ENCODE results near the gene TMEM181. TPM values are rescaled to one million over a fixed set of nuclear protein-coding genes. Genes with fewer than 3 reads are reported as not detected.
"Not testable (repeated sequence)": the region's sequence is repeated elsewhere in the genome, so short reads cannot be mapped to it uniquely, and the experiment has no call there.

The TMEM181 gene
- polyA plus RNA-seq, 4 donors = 22.3 to 26.3 (median 25.6) TPM

DNA sequence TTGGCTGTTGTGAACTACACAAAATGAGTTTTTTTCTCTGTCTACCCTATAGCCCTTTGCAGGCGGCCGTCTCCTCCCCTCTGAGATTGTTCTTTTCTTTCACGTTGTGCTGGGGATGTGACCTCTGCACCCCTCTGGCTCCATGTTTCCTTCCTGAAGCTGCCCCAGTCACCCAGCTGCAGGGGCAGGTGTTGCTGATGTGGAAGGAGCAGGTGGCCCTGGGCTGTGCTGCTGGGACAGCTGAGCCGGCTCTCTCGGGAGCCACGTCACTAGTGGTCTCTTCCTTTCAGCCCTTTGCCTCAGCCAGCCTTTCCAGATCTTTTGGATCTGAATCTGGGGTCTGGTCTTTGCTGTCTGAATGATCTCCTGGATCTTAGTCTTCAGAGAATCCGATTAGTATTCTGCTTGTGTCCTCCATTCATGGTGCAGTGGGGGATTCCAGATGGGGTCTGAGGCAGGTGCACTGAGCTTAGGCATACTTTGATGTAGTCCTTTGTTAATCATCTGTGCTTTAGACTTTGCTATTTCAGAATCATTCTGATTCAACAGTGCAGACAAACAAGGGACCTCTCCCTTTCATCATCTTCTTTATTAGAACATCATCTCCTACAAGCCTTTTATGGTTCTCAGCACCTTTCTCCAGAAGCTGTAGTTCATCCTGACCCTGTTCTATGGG lies 31.4 kb downstream of the TMEM181 start:
- DNase-seq (ENCODE audit: low read depth in 4 of 4, low spot score in 3 of 4) = no peak

- DNase-seq (ENCODE audit: low read depth in 4 of 4, low spot score in 3 of 4) = no peak
Measured at GRCh38 chr6:158591810-158592209, 31.9 kb downstream of the TMEM181 start.

- no peak for DNase-seq (ENCODE audit: low read depth in 4 of 4, low spot score in 3 of 4)
Measured at GRCh38 chr6:158593670-158594069, 33.8 kb downstream of the TMEM181 start.

DNA sequence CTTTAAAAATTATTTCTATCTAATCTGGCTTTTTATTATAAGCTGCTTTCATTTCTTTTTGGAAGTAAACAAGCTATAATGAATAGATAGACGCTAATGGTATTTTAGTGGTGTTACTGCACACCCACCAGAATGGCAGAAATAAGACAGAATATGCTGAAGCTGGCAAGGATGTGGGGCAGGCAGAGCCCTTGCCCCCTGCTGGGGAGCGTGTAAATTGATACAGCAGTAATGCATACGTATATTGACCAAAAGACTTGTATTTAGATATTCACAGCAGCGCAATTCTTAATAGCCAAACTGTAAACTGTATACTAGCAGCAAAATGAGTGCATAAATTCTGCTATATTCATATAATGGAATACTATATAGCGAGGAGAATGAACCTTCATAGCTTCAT lies 35.3 kb downstream of the TMEM181 start:
- DNase-seq (ENCODE audit: low read depth in 4 of 4, low spot score in 3 of 4) = no peak

DNA sequence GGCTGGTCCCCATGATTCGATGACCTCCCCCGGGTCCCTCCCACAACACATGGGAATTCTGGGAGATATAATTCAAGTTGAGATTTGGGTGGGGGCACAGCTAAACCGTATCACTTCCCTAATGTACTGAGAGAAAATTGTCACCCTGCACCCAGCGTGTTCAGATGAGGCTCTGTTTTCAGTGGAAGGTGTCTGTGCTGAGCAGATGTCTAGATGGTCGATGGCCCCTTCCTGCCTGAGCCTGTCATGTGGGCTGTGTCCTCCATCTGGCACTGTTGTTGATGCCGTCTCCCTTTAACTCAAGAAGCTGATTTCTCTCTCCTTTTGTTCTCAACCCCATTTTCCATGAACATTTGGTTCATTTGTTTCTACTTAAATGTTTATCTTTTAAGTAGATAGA lies 37.0 kb downstream of the TMEM181 start:
- no peak for DNase-seq (ENCODE audit: low read depth in 4 of 4, low spot score in 3 of 4)

GRCh38 chr6:158597565-158597964 lies 37.7 kb downstream of the TMEM181 start:
- DNase-seq (ENCODE audit: low read depth in 4 of 4, low spot score in 3 of 4) = no peak

GRCh38 chr6:158599635-158600034 lies 39.7 kb downstream of the TMEM181 start:
- DNase-seq (ENCODE audit: low read depth in 4 of 4, low spot score in 3 of 4) = no peak

DNA sequence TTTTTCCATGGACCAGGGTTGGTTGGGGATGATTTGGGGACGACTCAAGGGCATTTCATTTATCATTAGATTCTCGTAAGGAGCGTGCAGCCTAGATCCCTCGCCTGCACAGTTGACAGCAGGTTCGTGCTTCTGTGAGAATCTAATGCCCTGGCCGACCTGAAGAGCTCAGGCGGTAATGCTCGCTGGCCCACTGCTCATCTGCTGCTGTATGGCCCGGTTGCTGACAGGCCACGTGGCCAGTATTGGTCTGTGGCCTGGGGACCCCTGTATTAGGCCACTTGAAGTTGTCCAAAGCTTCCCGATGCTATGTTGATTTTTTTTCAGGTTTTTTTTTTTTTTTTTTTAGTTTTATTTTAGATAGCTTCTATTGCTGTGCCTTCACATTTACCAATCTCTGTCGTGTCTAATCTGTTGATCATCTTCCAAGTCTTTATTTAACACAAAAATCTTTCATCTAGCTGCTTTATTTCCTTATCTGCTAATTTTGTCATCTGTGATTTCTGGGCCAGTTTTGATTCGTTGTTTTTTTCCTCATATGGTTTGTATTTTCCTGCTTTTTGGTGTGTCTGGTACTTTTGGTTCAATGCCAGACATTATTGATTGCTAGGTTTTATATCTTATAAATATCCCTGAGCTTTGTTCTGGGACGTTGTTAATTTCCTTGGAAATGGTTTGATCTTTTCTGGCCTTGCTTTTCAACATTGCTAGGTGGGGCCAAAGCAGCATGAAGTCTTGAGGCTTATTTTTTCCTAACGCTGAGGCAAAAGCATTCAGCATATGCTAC lies 43.6 kb downstream of the TMEM181 start:
- DNase-seq (ENCODE audit: low read depth in 4 of 4, low spot score in 3 of 4) = no peak

GRCh38 chr6:158604048-158604406 lies 44.1 kb downstream of the TMEM181 start:
- no peak for DNase-seq (ENCODE audit: low read depth in 4 of 4, low spot score in 3 of 4)

GRCh38 chr6:158605266-158605878 lies 45.5 kb downstream of the TMEM181 start:
- peak in 2 of 4 donors; percentile 28 to 40 for DNase-seq (ENCODE audit: low read depth in 4 of 4, low spot score in 3 of 4)

DNA sequence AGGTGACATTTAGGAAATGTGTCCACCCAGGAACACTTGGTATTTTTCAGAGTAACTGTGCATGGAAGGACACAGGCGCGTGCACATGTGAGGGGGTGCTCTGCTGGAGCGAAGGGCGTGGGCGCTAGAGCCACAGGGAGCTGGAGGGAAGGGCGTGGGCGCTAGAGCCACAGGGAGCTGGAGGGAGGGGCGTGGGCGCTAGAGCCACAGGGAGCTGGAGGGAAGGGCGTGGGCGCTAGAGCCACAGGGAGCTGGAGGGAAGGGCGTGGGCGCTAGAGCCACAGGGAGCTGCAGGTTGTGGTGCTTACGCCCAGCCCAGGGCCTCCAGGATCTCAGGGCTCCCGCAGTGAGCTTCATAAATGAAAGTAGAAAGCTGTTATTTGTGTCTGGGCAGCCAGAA lies 46.1 kb downstream of the TMEM181 start:
- DNase-seq (ENCODE audit: low read depth in 4 of 4, low spot score in 3 of 4) = not testable (repeated sequence)

DNA sequence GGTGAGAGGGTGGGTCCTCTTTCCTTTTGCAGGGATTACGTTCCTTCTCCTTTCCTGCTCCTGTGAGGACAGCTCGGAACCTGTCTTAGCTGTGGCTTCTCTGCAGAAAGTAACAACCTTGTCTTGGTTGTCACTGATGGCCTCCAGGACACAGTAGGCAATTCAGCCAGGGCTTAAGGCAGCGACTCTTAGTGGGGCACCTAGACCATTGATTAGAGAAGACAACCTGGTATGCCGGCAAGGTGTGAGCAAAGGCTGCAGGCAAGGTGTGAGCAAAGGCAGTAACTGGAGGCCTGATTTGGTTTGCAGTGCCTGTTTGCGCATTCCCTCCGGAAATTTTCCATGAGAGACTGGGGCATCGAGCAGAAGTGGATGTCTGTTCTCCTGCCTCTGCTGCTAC lies 47.0 kb downstream of the TMEM181 start:
- no peak for DNase-seq (ENCODE audit: low read depth in 4 of 4, low spot score in 3 of 4)

- DNase-seq (ENCODE audit: low read depth in 4 of 4, low spot score in 3 of 4) = no peak
Measured at GRCh38 chr6:158607411-158608170, 47.7 kb downstream of the TMEM181 start.

DNA sequence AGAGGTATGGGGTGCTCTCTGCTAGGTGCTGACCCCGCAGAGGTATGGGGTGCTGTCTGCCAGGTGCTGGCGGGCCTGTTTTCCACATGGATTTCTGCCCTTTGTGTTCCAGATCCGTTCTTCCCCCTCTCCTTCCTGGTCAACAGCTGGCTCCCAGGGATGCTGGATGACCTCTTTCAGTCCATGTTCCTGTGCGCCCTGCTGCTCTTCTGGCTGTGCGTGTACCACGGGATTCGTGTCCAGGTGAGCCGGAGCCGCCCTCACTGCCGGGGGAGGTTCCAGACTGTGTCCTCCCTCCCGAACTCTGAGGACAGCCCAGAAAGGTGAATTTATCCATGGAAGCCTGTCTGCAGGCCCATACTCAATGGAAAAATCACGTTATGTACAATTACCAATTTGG lies 48.3 kb downstream of the TMEM181 start:
- no peak for DNase-seq (ENCODE audit: low read depth in 4 of 4, low spot score in 3 of 4)

GRCh38 chr6:158609455-158610155 lies 49.7 kb downstream of the TMEM181 start:
- no peak for DNase-seq (ENCODE audit: low read depth in 4 of 4, low spot score in 3 of 4)

DNA sequence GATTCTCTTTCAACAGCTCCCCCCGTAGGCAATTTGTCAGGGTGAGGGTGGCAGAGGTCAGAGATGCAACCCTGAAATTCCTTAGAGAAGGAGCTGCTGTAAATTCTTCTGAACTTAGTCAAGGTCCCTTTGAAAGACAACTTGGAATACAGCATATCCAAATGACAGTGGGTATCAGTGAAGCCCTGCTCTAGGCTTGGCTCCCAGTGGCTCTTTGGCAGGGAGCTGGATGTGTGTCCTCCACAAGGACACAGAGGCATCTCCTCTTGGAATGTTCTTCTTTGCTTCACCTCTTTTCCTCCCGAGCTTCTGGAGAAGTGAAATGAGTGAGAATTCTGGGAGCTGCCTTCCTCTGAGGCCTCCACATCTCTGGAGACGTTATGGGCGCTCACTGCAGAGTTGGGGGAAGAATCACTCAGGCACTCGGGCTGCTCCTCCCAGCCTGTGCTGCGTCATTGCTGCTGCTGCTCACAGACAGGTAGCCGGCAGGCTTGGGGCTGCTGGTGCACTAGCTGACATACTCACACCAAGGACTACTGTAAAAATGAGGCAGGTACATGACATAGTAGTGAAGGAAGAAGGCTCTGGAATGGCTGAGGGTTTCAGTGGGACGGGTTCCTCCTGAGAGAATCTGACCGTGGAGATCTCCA lies 50.6 kb downstream of the TMEM181 start:
- DNase-seq (ENCODE audit: low read depth in 4 of 4, low spot score in 3 of 4) = no peak

DNA sequence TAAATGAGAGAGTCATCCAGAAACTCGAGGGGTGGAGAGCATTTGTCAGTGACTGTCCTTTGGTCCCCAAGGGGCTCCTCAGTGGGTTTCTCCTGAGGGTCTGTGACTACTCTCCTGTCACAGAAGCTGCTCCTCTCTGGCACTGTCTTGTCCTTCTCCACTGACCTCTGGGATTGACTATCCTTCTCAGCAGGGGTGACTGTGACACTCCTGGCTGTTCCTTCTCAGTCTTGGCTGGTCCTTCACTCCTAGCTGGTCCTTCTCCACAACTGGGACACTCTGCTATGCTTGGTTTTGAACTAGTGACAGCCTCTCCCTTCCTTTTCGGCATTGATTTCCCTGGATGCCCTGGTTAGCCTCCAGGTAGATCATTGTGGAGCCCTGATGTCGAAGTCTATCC lies 51.1 kb downstream of the TMEM181 start:
- no peak for DNase-seq (ENCODE audit: low read depth in 4 of 4, low spot score in 3 of 4)

GRCh38 chr6:158611541-158612370 lies 51.9 kb downstream of the TMEM181 start:
- peak in 1 of 4 donors; percentile 19 for DNase-seq (ENCODE audit: low read depth in 4 of 4, low spot score in 3 of 4)

GRCh38 chr6:158614606-158615005 lies 54.7 kb downstream of the TMEM181 start:
- DNase-seq (ENCODE audit: low read depth in 4 of 4, low spot score in 3 of 4) = not testable (repeated sequence)
